WTC11 (cell line): Measurements from ENCODE around the gene PAQR8.

Experiments used
- CBFB ChIP-seq: sonication (generic); formaldehyde crosslinking; IDR thresholded peaks from 2 replicates; pipeline ENCODE4 v1.8.1; 2022; ENCODE audit warnings: mild to moderate bottlenecking, low read depth, missing genetic modification reagents
- ESRRA ChIP-seq: sonication (generic); formaldehyde crosslinking; IDR thresholded peaks from 2 replicates; pipeline ENCODE4 v1.8.1; 2022; ENCODE audit warnings: mild to moderate bottlenecking, missing genetic modification reagents, borderline replicate concordance
- ETV6 ChIP-seq: sonication (generic); formaldehyde crosslinking; IDR thresholded peaks from 2 replicates; pipeline ENCODE4 v1.8.1; 2022; ENCODE audit warnings: mild to moderate bottlenecking, missing genetic modification reagents
- FOXJ3 ChIP-seq: sonication (generic); formaldehyde crosslinking; IDR thresholded peaks from 2 replicates; pipeline ENCODE4 v1.9.0; 2021; ENCODE audit warnings: missing genetic modification reagents, mild to moderate bottlenecking, borderline replicate concordance
- GABPB1 ChIP-seq: sonication (generic); formaldehyde crosslinking; IDR thresholded peaks from 2 replicates; pipeline ENCODE4 v1.8.1; 2023; ENCODE audit warnings: mild to moderate bottlenecking, missing genetic modification reagents
- NR3C1 ChIP-seq: sonication (generic); formaldehyde crosslinking; conservative IDR thresholded peaks from 2 replicates; pipeline ENCODE4 v1.8.1; 2023; ENCODE audit warnings: low read depth, mild to moderate bottlenecking, missing genetic modification reagents
- RELA ChIP-seq: sonication (generic); formaldehyde crosslinking; IDR thresholded peaks from 2 replicates; pipeline ENCODE4 v1.8.1; 2022; ENCODE audit warnings: missing genetic modification reagents, mild to moderate bottlenecking, borderline replicate concordance
- SP1 ChIP-seq: sonication (generic); formaldehyde crosslinking; conservative IDR thresholded peaks from 2 replicates; pipeline ENCODE4 v1.8.1; 2022; ENCODE audit warnings: missing genetic modification reagents
- ZNF416 ChIP-seq: fragments of 250-450 bp; sonication (Bioruptor Pico); IDR thresholded peaks from 2 replicates; pipeline ENCODE4 v1.9.0; 2021; ENCODE audit warnings: mild to moderate bottlenecking, inconsistent platforms
- TF ChIP-seq, protein P1 (sequence below): fragments of 250-450 bp; sonication (Bioruptor Pico); IDR thresholded peaks from 2 replicates; pipeline ENCODE4 v1.9.0; 2021; ENCODE audit warnings: mild to moderate bottlenecking, borderline replicate concordance
- TF ChIP-seq, protein P2 (sequence below): fragments of 200-600 bp; IDR thresholded peaks from 2 replicates; pipeline ENCODE4 v1.8.0; 2022; ENCODE audit warnings: antibody characterized with exemption
- TF ChIP-seq, protein P3 (sequence below): fragments of 250-450 bp; sonication (Bioruptor Pico); IDR thresholded peaks from 2 replicates; pipeline ENCODE4 v1.9.0; 2021; ENCODE audit warnings: mild to moderate bottlenecking
- TF ChIP-seq, protein P4 (sequence below): sonication (generic); formaldehyde crosslinking; IDR thresholded peaks from 2 replicates; pipeline ENCODE4 v1.8.1; 2023; ENCODE audit warnings: mild to moderate bottlenecking, missing genetic modification reagents, moderate library complexity

DNA sequence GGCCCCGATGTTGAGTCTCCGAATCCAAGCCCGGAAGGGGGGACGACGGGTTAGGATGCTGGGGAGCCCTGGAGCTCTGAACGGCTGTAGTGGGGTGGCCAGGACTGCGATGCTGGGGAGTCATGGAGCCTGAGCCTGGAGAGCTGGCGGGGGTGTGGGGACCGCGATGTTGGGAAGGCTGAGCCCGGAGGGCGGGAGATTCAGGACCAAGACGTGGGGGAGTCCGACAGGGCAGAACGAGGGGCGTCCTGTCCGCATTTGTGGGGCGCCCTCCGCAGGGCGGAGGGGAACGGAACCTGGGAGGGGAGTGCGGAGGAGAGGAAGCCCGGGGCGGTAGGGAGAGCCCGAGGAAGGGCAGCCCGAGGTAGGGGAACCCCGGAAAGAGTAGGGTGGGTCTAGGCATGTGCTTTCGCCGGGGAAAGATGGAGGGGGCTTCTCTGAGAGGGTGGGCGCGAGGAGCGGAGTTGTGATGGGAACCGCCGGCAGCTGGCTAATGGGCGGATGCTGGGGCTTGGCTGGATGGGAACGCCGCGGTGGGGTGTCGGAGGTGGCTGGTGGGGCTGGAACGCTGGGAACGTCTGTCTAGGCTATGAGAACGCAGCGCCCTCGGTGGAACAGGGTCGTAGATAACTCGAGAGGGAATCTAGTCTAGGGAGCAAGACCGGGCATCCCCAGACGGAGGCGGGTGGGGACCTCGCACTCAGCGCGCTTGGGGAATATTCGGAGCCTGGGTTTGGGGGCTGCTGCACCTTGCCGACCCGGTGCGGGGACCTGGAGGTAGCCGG lies 684 bp downstream of the PAQR8 start:
- TF ChIP-seq, protein P1, sequence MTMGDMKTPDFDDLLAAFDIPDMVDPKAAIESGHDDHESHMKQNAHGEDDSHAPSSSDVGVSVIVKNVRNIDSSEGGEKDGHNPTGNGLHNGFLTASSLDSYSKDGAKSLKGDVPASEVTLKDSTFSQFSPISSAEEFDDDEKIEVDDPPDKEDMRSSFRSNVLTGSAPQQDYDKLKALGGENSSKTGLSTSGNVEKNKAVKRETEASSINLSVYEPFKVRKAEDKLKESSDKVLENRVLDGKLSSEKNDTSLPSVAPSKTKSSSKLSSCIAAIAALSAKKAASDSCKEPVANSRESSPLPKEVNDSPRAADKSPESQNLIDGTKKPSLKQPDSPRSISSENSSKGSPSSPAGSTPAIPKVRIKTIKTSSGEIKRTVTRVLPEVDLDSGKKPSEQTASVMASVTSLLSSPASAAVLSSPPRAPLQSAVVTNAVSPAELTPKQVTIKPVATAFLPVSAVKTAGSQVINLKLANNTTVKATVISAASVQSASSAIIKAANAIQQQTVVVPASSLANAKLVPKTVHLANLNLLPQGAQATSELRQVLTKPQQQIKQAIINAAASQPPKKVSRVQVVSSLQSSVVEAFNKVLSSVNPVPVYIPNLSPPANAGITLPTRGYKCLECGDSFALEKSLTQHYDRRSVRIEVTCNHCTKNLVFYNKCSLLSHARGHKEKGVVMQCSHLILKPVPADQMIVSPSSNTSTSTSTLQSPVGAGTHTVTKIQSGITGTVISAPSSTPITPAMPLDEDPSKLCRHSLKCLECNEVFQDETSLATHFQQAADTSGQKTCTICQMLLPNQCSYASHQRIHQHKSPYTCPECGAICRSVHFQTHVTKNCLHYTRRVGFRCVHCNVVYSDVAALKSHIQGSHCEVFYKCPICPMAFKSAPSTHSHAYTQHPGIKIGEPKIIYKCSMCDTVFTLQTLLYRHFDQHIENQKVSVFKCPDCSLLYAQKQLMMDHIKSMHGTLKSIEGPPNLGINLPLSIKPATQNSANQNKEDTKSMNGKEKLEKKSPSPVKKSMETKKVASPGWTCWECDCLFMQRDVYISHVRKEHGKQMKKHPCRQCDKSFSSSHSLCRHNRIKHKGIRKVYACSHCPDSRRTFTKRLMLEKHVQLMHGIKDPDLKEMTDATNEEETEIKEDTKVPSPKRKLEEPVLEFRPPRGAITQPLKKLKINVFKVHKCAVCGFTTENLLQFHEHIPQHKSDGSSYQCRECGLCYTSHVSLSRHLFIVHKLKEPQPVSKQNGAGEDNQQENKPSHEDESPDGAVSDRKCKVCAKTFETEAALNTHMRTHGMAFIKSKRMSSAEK: no peak
- TF ChIP-seq ETV6 (CRISPR knock-in tag) (no peak), GABPB1 (CRISPR knock-in tag) (no peak), CBFB (CRISPR knock-in tag) (no peak), FOXJ3 (CRISPR knock-in tag) (no peak), SP1 (CRISPR knock-in tag) (no peak), ESRRA (CRISPR knock-in tag) (no peak), RELA (CRISPR knock-in tag) (no peak), NR3C1 (CRISPR knock-in tag) (no peak), ZNF416 (CRISPR knock-in tag) (no peak)
- TF ChIP-seq, protein P2, sequence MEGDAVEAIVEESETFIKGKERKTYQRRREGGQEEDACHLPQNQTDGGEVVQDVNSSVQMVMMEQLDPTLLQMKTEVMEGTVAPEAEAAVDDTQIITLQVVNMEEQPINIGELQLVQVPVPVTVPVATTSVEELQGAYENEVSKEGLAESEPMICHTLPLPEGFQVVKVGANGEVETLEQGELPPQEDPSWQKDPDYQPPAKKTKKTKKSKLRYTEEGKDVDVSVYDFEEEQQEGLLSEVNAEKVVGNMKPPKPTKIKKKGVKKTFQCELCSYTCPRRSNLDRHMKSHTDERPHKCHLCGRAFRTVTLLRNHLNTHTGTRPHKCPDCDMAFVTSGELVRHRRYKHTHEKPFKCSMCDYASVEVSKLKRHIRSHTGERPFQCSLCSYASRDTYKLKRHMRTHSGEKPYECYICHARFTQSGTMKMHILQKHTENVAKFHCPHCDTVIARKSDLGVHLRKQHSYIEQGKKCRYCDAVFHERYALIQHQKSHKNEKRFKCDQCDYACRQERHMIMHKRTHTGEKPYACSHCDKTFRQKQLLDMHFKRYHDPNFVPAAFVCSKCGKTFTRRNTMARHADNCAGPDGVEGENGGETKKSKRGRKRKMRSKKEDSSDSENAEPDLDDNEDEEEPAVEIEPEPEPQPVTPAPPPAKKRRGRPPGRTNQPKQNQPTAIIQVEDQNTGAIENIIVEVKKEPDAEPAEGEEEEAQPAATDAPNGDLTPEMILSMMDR: no peak
- TF ChIP-seq, protein P3, sequence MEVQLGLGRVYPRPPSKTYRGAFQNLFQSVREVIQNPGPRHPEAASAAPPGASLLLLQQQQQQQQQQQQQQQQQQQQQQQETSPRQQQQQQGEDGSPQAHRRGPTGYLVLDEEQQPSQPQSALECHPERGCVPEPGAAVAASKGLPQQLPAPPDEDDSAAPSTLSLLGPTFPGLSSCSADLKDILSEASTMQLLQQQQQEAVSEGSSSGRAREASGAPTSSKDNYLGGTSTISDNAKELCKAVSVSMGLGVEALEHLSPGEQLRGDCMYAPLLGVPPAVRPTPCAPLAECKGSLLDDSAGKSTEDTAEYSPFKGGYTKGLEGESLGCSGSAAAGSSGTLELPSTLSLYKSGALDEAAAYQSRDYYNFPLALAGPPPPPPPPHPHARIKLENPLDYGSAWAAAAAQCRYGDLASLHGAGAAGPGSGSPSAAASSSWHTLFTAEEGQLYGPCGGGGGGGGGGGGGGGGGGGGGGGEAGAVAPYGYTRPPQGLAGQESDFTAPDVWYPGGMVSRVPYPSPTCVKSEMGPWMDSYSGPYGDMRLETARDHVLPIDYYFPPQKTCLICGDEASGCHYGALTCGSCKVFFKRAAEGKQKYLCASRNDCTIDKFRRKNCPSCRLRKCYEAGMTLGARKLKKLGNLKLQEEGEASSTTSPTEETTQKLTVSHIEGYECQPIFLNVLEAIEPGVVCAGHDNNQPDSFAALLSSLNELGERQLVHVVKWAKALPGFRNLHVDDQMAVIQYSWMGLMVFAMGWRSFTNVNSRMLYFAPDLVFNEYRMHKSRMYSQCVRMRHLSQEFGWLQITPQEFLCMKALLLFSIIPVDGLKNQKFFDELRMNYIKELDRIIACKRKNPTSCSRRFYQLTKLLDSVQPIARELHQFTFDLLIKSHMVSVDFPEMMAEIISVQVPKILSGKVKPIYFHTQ (CRISPR knock-in tag): no peak
- TF ChIP-seq, protein P4, sequence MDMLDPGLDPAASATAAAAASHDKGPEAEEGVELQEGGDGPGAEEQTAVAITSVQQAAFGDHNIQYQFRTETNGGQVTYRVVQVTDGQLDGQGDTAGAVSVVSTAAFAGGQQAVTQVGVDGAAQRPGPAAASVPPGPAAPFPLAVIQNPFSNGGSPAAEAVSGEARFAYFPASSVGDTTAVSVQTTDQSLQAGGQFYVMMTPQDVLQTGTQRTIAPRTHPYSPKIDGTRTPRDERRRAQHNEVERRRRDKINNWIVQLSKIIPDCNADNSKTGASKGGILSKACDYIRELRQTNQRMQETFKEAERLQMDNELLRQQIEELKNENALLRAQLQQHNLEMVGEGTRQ (CRISPR knock-in tag): no peak
